GM12878 (cell line): ENCODE results near the gene ARL17B. TPM values are rescaled to one million over a fixed set of nuclear protein-coding genes. Genes with fewer than 3 reads are reported as not detected.

Experiments
- ATAC-seq: fragments of 200-7000 bp; cut with Tn5 transposase; 3 replicates; pipeline ENCODE4 v1.9.1; 2020; ENCODE audit warnings: mild to moderate bottlenecking, moderate library complexity
- BruUV-seq: library from RNA; stranded (reverse); fragments of 400-500 nt; replicated peaks from 2 replicates; lab custom pipeline; 2021; lab: Mats Ljungman, UMichigan
- CTCF ChIA-PET: fragments of 300-600 bp; sonication (Branson Sonifier 250); formaldehyde crosslinking; extraction: SDS; loops from one replicate; lab custom pipeline; 2021; ENCODE audit warnings: inconsistent platforms; lab: Yijun Ruan, JAX
- POLR2A ChIA-PET: fragments of 350-600 bp; formaldehyde crosslinking; extraction: SDS; loops from one replicate; lab custom pipeline; 2021; ENCODE audit warnings: inconsistent platforms; lab: Charles Lee
- RAD21 ChIA-PET: fragments of 300-600 bp; sonication (Branson Sonifier 250); formaldehyde crosslinking; loops from one replicate; lab custom pipeline; 2023; ENCODE audit warnings: antibody characterized with exemption; ENCODE audit not compliant: unreplicated experiment; lab: Charles Lee
- SMC1A ChIA-PET: fragments of 300-600 bp; sonication (Branson Sonifier 250); formaldehyde crosslinking; loops from one replicate; lab custom pipeline; 2023; ENCODE audit not compliant: unreplicated experiment, uncharacterized antibody; lab: Charles Lee
- DNase-seq: peaks from one replicate; pipeline ENCODE4 v3.0.0-alpha.2; 2011; ENCODE audit warnings: low read depth, low spot score
- FAIRE-seq: peaks from 3 replicates; lab custom pipeline; 2011; peaks lifted over from hg19 to GRCh38; lab: Jason Lieb, UNC
- H2AFZ ChIP-seq: 2 replicates; pipeline ENCODE4 v1.6.0; 2011; ENCODE audit warnings: low read depth, low read length, control low read depth; ENCODE audit not compliant: control insufficient read depth
- H3K27ac ChIP-seq: 2 replicates; pipeline ENCODE4 v1.5.1; 2011; ENCODE audit warnings: control low read depth; ENCODE audit not compliant: control insufficient read depth, insufficient read depth
- H3K27me3 ChIP-seq, 2 experiments: replicated peaks in 1 of 2; 2 replicates each; pipeline versions ENCODE4 v1.6.0 to v1.6.1; 2011; ENCODE audit warnings: low read length in 1 of 2; ENCODE audit not compliant: control insufficient read depth in 2 of 2, insufficient read depth in 2 of 2
- H3K36me3 ChIP-seq, 2 experiments: 2 replicates each; pipeline ENCODE4 v1.5.1; 2011; ENCODE audit warnings: low read length in 1 of 2; ENCODE audit not compliant: control insufficient read depth in 2 of 2, insufficient read depth in 2 of 2
- H3K4me1 ChIP-seq: 2 replicates; pipeline ENCODE4 v1.6.1; 2011; ENCODE audit warnings: mild to moderate bottlenecking, low read length, moderate library complexity, mixed read lengths; ENCODE audit not compliant: control insufficient read depth, insufficient read depth
- H3K4me2 ChIP-seq: 2 replicates; pipeline ENCODE4 v1.6.0; 2011; ENCODE audit warnings: control low read depth; ENCODE audit not compliant: control insufficient read depth, insufficient read depth
- H3K4me3 ChIP-seq: fragments of 200-600 bp; sonication (generic); 2 replicates; pipeline ENCODE4 v1.5.1; 2016
- H3K79me2 ChIP-seq: 2 replicates; pipeline ENCODE4 v1.6.0; 2011; ENCODE audit warnings: low read length; ENCODE audit not compliant: control insufficient read depth, insufficient read depth
- H3K9ac ChIP-seq: 2 replicates; pipeline ENCODE4 v1.8.0; 2011; ENCODE audit warnings: low read length, control low read depth, mixed read lengths; ENCODE audit not compliant: control insufficient read depth, insufficient read depth
- H3K9me3 ChIP-seq: replicated peaks from 3 replicates; pipeline ENCODE4 v1.5.1; 2011; ENCODE audit warnings: mild to moderate bottlenecking, low read length; ENCODE audit not compliant: control insufficient read depth, insufficient read depth
- H4K20me1 ChIP-seq: 2 replicates; pipeline ENCODE4 v1.6.0; 2011; ENCODE audit not compliant: control insufficient read depth, insufficient read depth
- MTA3 ChIP-seq: IDR thresholded peaks from 2 replicates; pipeline ENCODE4 v1.6.1; 2012; ENCODE audit warnings: low read length, inconsistent platforms, borderline replicate concordance
- NBN ChIP-seq: fragments of 450-650 bp; IDR thresholded peaks from 2 replicates; pipeline ENCODE4 v1.6.1; 2016
- WGBS: methylation state at CpG from one replicate; pipeline ENCODE4 v1.1.6; 2016; ENCODE audit warnings: low lambda C conversion rate; ENCODE audit not compliant: insufficient replicate concordance, insufficient coverage; ENCODE audit errors: missing lambda C conversion rate; 5-methylcytosine and 5-hydroxymethylcytosine counted together
- in situ Hi-C: fragments of 300-500 bp; cut with MboI; formaldehyde crosslinking; loops from 9 replicates; pipeline ENCODE4 v1.14.3; 2018; ENCODE audit warnings: mixed read lengths
- intact Hi-C: fragments of 100-400 bp; cut with micrococcal nuclease; formaldehyde crosslinking; loops from one replicate; pipeline ENCODE4 v1.14.2; 2022; ENCODE audit not compliant: unreplicated experiment
- polyA plus RNA-seq, 11 experiments: library from polyadenylated mRNA; depleted of rRNA in 4 of 11; unstranded in 6 of 11; stranded (reverse) in 5 of 11; fragments of >200 nt; fragmentation: Nextera tagmentation in 4 of 11; fragmentation: Illumina TruSeq in 1 of 11; extraction: Ambion mirVana in 4 of 11; extraction: Trizol in 1 of 11; gene quantifications; 1 replicate in 1 of 11; 2 replicates in 10 of 11; pipeline versions ENCODE4 v1.2.1 to v1.2.3, GENCODE V29; 2011 to 2016; ENCODE audit warnings: inconsistent platforms in 2 of 11, missing spikeins in 2 of 11, low read depth in 1 of 11
- total RNA-seq, 4 experiments: library from RNA; depleted of rRNA in 3 of 4; stranded (reverse); fragments of >200 nt in 3 of 4; fragmentation: Illumina TruSeq in 1 of 4; extraction: Trizol in 1 of 4; gene quantifications; 2 replicates each; pipeline versions ENCODE4 v1.2.1 to v1.2.3, GENCODE V29; 2013 to 2021
- TF ChIP-seq, protein P1 (sequence below): fragments of 450-650 bp; IDR thresholded peaks from 2 replicates; pipeline ENCODE4 v1.6.1; 2017; ENCODE audit warnings: antibody characterized with exemption, mild to moderate bottlenecking, moderate library complexity
- TF ChIP-seq, protein P2 (sequence below): IDR thresholded peaks from 2 replicates; pipeline ENCODE4 v1.6.1; 2012; ENCODE audit warnings: low read depth, low read length, improper control_type of control experiment
- TF ChIP-seq, protein P3 (sequence below): fragments of 450-650 bp; IDR thresholded peaks from 2 replicates; pipeline ENCODE4 v1.6.1; 2016; ENCODE audit warnings: mild to moderate bottlenecking, moderate library complexity, borderline replicate concordance
- TF ChIP-seq, protein P4 (sequence below): IDR thresholded peaks from 2 replicates; pipeline ENCODE4 v1.6.1; 2012; ENCODE audit warnings: mild to moderate bottlenecking, low read depth, low read length
- TF ChIP-seq, protein P5 (sequence below): fragments of 450-650 bp; formaldehyde crosslinking; IDR thresholded peaks from 2 replicates; pipeline ENCODE4 v1.4.0; 2022; ENCODE audit warnings: mild to moderate bottlenecking, moderate library complexity

The ARL17B gene
- total and polyA plus RNA-seq, 10 of the 15 experiments (the other 5 are each of a cell fraction or from before 2014, with no cell fraction given), result 6.0 to 25.1 (median 14.2) TPM

DNA sequence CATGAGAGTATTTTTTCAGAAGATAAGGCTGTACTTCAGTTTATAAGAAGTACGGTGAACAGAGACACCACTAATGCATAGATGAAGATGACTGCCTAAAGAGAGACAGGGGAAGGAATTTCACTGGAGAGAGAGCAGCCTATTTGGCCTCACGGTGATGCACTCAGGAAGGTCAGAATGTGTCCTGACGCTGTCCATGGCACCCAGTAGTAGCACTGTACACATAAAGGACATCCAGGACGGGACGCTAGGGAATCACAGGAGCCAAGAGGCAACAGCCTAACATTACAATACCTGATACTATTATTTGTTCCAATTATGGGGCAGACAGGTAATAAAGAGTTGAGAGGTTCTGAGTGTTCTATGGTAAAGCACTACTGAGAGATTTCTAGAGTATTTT is 91.5 kb downstream of the ARL17B start:
- ChIA-PET SMC1A (interaction anchor here (0.9 to 1.2 kb wide), 2 partner anchors 71 to 83 kb away, joined by 3 read pairs; no protein-coding TSS in a partner anchor), RAD21 (no interaction called here), POLR2A (no interaction called here), CTCF (interaction anchor here (0.6 to 7.5 kb wide), 5 partner anchors 18 to 692 kb away, joined by 3 to 64 read pairs (median 3); no protein-coding TSS in a partner anchor)
- BruUV-seq, result no TSS peak
- H3K9me3 ChIP-seq, result no peaks in the 10 kb centered on the region
- peaks cover 10% of the 10 kb centered on the region for H3K4me1 ChIP-seq
- in situ Hi-C loops (loop anchor here (25.0 kb wide), 1 partner anchor 683 kb away; no protein-coding TSS in a partner anchor), intact Hi-C loops (no loop called here)
- no peak for FAIRE-seq
- no peak for DNase-seq
- no peaks in the 10 kb centered on the region for H3K36me3 ChIP-seq
- H3K79me2 ChIP-seq, result no peaks in the 10 kb centered on the region
- no peak overlapping the region for H3K27ac ChIP-seq
- H3K4me3 ChIP-seq, result no peak overlapping the region
- H3K4me2 ChIP-seq, result no peak overlapping the region
- no peaks in the 10 kb centered on the region; a peak in 1 of 4 replicates for H3K27me3 ChIP-seq
- no peak overlapping the region for H3K9ac ChIP-seq
- no peaks in the 10 kb centered on the region for H4K20me1 ChIP-seq
- WGBS, result 78% methylated on average over 5 of the region's 5 CpGs
- H2AFZ ChIP-seq, result no peak overlapping the region
- no peak for ATAC-seq
- TF ChIP-seq, protein P1, sequence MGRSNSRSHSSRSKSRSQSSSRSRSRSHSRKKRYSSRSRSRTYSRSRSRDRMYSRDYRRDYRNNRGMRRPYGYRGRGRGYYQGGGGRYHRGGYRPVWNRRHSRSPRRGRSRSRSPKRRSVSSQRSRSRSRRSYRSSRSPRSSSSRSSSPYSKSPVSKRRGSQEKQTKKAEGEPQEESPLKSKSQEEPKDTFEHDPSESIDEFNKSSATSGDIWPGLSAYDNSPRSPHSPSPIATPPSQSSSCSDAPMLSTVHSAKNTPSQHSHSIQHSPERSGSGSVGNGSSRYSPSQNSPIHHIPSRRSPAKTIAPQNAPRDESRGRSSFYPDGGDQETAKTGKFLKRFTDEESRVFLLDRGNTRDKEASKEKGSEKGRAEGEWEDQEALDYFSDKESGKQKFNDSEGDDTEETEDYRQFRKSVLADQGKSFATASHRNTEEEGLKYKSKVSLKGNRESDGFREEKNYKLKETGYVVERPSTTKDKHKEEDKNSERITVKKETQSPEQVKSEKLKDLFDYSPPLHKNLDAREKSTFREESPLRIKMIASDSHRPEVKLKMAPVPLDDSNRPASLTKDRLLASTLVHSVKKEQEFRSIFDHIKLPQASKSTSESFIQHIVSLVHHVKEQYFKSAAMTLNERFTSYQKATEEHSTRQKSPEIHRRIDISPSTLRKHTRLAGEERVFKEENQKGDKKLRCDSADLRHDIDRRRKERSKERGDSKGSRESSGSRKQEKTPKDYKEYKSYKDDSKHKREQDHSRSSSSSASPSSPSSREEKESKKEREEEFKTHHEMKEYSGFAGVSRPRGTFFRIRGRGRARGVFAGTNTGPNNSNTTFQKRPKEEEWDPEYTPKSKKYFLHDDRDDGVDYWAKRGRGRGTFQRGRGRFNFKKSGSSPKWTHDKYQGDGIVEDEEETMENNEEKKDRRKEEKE, result no peak
- TF ChIP-seq, protein P2, sequence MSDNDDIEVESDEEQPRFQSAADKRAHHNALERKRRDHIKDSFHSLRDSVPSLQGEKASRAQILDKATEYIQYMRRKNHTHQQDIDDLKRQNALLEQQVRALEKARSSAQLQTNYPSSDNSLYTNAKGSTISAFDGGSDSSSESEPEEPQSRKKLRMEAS, result no peak
- TF ChIP-seq MTA3 (no peak), NBN (no peak)
- TF ChIP-seq, protein P3, sequence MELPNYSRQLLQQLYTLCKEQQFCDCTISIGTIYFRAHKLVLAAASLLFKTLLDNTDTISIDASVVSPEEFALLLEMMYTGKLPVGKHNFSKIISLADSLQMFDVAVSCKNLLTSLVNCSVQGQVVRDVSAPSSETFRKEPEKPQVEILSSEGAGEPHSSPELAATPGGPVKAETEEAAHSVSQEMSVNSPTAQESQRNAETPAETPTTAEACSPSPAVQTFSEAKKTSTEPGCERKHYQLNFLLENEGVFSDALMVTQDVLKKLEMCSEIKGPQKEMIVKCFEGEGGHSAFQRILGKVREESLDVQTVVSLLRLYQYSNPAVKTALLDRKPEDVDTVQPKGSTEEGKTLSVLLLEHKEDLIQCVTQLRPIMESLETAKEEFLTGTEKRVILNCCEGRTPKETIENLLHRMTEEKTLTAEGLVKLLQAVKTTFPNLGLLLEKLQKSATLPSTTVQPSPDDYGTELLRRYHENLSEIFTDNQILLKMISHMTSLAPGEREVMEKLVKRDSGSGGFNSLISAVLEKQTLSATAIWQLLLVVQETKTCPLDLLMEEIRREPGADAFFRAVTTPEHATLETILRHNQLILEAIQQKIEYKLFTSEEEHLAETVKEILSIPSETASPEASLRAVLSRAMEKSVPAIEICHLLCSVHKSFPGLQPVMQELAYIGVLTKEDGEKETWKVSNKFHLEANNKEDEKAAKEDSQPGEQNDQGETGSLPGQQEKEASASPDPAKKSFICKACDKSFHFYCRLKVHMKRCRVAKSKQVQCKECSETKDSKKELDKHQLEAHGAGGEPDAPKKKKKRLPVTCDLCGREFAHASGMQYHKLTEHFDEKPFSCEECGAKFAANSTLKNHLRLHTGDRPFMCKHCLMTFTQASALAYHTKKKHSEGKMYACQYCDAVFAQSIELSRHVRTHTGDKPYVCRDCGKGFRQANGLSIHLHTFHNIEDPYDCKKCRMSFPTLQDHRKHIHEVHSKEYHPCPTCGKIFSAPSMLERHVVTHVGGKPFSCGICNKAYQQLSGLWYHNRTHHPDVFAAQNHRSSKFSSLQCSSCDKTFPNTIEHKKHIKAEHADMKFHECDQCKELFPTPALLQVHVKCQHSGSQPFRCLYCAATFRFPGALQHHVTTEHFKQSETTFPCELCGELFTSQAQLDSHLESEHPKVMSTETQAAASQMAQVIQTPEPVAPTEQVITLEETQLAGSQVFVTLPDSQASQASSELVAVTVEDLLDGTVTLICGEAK, result no peak
- TF ChIP-seq, protein P4, sequence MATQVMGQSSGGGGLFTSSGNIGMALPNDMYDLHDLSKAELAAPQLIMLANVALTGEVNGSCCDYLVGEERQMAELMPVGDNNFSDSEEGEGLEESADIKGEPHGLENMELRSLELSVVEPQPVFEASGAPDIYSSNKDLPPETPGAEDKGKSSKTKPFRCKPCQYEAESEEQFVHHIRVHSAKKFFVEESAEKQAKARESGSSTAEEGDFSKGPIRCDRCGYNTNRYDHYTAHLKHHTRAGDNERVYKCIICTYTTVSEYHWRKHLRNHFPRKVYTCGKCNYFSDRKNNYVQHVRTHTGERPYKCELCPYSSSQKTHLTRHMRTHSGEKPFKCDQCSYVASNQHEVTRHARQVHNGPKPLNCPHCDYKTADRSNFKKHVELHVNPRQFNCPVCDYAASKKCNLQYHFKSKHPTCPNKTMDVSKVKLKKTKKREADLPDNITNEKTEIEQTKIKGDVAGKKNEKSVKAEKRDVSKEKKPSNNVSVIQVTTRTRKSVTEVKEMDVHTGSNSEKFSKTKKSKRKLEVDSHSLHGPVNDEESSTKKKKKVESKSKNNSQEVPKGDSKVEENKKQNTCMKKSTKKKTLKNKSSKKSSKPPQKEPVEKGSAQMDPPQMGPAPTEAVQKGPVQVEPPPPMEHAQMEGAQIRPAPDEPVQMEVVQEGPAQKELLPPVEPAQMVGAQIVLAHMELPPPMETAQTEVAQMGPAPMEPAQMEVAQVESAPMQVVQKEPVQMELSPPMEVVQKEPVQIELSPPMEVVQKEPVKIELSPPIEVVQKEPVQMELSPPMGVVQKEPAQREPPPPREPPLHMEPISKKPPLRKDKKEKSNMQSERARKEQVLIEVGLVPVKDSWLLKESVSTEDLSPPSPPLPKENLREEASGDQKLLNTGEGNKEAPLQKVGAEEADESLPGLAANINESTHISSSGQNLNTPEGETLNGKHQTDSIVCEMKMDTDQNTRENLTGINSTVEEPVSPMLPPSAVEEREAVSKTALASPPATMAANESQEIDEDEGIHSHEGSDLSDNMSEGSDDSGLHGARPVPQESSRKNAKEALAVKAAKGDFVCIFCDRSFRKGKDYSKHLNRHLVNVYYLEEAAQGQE, result no peak
- TF ChIP-seq, protein P5, sequence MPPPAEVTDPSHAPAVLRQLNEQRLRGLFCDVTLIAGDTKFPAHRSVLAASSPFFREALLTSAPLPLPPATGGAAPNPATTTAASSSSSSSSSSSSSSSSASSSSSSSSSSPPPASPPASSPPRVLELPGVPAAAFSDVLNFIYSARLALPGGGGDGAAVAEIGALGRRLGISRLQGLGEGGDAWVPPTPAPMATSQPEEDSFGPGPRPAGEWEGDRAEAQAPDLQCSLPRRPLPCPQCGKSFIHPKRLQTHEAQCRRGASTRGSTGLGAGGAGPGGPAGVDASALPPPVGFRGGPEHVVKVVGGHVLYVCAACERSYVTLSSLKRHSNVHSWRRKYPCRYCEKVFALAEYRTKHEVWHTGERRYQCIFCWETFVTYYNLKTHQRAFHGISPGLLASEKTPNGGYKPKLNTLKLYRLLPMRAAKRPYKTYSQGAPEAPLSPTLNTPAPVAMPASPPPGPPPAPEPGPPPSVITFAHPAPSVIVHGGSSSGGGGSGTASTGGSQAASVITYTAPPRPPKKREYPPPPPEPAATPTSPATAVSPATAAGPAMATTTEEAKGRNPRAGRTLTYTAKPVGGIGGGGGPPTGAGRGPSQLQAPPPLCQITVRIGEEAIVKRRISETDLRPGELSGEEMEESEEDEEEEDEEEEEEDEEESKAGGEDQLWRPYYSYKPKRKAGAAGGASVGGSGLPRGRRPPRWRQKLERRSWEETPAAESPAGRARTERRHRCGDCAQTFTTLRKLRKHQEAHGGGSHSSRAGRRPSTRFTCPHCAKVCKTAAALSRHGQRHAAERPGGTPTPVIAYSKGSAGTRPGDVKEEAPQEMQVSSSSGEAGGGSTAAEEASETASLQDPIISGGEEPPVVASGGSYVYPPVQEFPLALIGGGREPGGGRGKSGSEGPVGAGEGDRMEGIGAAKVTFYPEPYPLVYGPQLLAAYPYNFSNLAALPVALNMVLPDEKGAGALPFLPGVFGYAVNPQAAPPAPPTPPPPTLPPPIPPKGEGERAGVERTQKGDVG, result no peak
